Effector CD8-positive, alpha-beta T cell (primary cell): Measurements from ENCODE around the gene RSPO1.
"Not testable (repeated sequence)": the region's sequence is repeated elsewhere in the genome, so short reads cannot be mapped to it uniquely, and the experiment has no call there.

Source experiments
- DNase-seq: peaks from one replicate; lab custom pipeline; 2025; lab: John Stamatoyannopoulos, UW
- total RNA-seq, 4 experiments: gene quantifications; one replicate each; lab custom pipeline; 2026; lab: John Stamatoyannopoulos, UW

RSPO1 gene
- 0 reads per million in 4 experiments for total RNA-seq

DNA sequence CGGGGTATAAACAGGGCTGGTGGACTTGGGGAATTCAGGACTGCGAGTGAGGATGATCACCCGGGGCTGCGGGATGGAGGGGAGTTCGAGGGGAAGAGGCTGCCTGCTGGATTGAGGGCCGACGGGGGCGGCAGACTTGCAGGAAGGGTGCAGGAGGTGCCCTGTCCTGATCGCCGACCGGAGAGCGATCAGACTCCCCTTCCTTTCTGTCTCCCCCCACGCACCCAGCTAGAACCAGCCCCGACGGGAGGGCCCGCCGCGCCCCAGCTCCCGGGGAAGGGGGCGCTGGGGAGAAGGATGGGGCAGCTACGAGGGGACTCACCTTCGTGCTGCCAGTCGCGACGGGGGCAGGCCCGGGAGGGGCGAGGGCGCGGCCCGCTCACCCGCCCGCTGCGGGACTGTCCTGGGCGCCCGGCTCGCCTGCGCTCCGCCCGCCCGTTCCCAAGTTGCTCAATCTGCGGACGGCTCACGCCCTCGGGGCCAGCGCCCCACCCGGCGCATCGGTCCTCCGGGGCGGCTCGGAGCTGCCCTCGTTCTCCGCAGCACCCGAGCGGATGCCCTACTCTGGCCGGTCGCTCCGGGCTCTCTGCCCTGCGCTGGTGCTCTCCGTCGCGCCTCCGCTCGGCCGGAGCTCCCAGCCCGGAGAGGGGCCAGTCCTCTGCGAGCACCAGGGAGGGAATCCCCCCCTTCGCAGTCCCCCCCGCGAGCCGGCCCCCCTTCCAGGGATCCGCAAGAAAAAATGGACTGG is at the start of gene RSPO1:
RSPO1 (minus strand) TSS at position 649 of the 748 bp plus-strand sequence. CDS start 5,231 bp downstream, outside the sequence.
- no peak for DNase-seq

DNA sequence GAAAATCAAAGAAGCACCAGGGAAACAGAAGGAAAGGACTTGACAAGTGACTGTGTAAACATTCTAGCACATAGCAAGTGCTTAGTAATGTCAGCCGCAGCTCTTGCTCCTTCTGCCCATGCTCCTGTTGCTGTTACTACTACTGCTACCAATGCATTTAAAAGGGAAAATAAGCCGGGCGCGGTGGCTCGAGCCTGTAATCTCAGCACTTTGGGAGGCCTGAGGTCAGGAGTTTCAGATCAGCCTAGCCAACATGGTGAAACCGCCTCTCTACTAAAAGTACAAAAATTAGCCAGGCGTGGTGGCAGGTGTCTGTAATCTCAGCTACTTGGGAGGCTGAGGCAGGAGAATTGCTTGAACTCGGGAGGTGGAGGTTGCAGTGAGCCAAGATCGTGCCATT is 49.5 kb upstream of the RSPO1 start:
- DNase-seq = not testable (repeated sequence)

GRCh38 chr1:37682334-37682987 is 47.8 kb upstream of the RSPO1 start:
- peak; percentile 69 for DNase-seq

GRCh38 chr1:37680933-37681332 is 46.2 kb upstream of the RSPO1 start:
- no peak for DNase-seq

- DNase-seq = no peak
These were observed 43.1 kb upstream of the RSPO1 start for GRCh38 chr1:37677808-37678207.

DNA sequence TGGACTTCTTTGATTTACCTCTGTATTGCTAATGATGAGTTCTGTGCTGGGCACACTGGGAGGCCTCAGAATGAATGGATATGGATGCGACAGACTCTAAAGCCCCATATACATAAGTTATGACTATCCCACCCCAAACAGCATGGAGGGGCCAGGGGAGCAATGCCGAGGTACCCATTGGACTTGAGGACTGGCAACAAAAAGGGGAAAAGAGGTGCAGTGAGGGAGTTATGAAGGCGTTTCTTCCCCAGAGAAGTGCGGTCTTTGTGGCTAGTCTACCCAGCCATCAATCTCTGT is 42.4 kb upstream of the RSPO1 start:
- DNase-seq = no peak

DNA sequence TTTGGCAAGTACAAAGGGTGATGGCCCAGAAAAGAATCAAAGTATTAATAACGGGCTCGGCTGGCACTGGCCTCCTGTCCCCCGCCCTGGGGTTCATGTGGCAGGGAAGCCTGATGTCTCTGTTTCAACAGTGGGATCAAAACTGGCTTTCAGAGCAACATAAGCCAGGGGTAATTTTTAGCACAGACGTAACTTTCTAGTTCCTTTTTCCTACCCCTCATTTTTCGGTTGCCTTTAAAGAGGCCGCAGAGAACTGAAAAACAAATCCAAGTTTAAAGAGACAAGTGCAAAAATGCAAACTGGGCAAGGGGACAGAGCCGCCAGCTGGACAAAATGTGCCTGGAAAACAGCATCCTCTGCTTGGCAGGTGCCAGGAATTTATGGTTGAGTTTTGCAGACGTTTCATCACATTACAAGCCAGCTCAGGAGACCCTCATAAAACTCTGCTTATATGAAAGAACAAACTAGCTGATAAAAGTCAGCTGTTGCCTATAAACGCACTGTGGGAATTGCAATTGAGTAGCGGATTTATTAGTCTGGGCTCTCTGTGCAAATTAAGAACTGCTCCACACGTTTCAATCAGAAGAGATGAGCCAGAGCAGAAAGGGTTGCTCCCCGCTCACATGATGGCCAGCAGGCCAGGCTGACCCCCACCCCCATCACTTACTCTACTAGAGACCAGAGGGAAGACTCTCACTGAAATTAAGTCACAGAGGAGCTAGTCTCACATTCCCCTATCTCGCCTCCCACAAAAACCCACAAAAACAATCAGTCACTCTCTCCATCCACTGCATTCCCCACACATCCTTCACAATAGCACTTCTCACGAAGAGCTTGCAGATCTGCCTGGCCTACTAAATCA is 41.8 kb upstream of the RSPO1 start:
- no peak for DNase-seq

GRCh38 chr1:37673920-37674319 is 39.2 kb upstream of the RSPO1 start:
- DNase-seq = peak; percentile 29

GRCh38 chr1:37672136-37672870 is 37.6 kb upstream of the RSPO1 start:
- DNase-seq = no peak

- no peak for DNase-seq
These were observed 36.6 kb upstream of the RSPO1 start for GRCh38 chr1:37671261-37671660.

- DNase-seq = no peak
These were observed 35.4 kb upstream of the RSPO1 start for GRCh38 chr1:37670133-37670532.

DNA sequence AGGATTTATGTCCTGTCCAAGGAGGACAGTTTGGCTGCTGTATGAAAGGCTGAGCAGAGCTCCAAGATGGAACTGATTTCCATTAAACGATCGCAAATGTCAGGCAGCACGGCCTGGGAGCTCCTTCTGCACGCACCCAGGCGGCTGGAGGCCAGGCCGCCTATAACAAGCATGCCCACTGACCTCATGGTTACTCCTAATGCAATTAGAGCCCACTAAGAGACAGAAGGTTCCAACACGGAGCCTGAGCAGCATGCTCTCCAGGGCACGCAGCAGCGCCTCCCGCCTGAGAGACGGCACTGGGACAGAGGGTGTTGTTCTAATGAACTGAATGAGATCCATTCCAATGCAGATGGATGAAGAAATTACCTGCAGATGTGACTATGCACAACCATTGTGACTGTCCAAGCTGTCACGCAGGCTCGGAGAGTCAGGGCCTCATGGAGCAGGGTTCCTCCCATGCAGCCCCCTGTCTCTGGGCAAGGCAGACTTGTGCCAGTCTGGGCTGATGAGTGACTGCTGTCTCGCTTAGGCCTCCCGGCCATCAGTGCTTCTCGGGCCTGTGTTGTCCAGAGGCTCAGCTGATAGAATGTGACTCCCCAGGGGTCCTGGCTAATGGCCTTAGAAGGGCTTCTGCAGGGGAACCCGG is 32.5 kb upstream of the RSPO1 start:
- no peak for DNase-seq

DNA sequence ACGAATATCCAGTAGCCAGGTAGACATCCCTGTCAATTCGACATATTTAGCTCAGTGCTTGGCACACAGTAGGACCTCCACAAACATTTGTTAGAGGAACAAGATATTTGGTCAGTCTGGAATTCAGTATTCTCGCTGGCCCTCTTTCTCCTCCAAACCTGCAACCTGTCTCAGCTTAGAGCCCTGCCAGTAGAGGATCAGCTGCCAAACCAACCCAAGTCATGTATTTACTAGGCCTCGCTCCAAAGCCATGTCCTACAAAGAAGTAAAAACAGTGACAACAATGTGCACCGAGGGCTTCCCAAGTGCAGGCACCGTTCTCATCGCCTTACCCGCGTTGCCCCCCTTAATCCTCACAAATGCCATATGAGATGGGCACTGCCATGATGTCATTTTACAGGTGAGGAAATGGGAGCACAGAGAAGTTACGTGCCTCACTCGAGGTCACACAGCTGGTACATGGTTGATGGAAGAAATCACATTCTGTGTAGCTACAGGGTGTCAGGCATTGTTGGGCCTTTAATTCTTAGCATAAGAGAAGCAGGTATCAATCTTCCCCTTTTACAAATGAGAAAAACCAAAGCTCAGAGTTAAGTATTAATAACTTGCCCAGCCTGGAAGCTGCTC is 31.7 kb upstream of the RSPO1 start:
- no peak for DNase-seq

DNA sequence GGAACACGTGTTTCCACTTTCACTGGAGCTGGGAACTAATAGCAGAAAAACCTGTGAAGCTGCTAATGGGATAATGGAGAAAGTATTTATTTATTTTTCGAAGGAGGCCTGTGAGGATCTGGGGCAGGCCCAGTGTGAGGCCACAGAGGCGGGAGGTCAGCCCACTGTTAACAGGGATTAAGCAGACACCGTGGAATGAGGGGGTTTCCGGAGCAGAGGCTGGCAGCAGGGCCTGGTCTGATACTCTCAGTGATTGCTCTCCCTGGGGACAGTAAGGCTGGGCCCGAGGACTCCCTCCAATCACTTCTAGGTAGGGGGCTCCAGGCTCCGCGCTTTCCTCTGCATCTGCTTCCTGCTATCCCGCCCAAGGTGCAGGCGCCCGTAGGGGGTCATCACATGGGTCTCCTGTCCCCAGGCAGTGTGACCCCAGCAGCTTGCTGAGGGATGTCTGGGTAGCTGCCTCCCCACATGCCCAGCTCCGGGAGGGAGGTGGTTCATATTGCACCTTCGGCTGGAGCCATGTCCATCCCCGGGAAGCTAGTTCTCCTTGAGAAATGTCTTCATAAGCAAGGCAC is 28.8 kb upstream of the RSPO1 start:
- no peak for DNase-seq

DNA sequence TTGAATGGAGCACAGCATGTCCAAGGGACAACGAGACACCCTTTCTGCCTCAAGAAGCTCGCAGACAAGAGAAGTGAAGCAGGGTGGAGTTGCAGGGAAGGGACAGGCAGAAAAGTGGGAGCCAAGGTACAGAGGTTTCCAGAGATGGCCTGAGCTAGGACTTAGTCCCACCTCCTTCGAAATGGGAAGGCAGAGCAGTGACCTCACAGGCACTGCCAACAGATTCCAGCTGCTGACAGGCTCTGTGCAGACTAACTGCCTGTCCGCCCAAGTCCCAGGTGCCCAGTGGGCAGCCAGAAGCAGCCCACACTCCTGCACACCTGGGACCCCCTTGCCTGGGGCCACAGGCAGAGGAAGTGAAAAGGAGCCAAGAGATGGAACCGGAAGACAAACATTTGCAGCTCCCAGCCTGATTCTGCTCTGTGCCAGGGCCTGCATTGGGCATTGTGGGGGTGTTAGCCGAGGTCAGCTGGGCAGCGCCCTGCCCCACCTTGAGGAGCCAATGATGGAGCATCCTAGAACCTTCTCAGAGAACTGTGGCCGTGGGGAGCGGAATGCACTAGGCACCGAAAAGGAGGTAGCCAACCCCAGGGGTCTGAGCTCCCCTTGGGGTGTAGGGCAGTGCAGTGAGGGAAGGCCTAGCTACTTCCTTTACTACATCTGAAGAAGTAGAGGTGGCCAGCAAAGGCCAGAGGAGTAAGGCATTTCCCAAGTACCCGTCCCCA is 27.5 kb upstream of the RSPO1 start:
- no peak for DNase-seq

- no peak for DNase-seq
These were observed 26.7 kb upstream of the RSPO1 start for GRCh38 chr1:37661401-37661800.

DNA sequence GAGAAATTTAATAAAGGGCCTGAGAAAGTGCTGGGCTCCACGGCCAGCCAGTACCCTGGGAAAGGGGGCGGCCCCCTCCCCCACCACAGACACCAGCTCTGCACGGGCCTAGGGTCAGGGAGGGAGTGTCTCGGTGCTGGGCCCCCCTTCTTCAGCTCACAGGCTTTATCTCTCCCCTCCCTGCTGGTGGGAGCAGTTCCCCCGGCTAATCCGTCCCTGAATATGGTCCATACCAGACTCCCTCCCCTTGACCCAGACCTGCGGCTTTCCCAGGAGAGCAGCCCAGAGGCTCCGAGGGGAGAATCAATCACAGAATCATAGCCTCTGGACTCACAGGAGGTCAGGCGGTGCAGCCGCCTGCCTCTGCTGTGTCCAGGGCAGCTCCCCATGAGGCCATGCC is 26.0 kb upstream of the RSPO1 start:
- no peak for DNase-seq

DNA sequence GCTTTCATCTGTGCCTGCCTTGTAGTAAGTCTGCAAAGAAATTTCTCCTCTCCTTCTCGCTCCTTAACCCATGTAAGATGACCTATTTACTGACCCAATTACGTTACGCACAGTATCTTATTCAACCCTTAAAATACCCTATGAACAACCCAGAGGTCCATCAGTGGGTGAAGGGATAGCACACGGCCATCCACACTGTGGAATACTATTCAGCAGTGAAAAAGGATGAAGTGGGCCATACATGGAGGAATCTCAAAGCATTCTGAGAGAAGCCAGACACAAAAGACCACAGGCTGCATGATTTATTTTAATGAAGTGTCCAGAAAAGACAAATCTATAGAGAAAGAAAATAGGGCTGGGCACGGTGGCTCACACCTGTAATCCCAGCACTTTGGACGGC is 23.8 kb upstream of the RSPO1 start:
- DNase-seq = no peak

DNA sequence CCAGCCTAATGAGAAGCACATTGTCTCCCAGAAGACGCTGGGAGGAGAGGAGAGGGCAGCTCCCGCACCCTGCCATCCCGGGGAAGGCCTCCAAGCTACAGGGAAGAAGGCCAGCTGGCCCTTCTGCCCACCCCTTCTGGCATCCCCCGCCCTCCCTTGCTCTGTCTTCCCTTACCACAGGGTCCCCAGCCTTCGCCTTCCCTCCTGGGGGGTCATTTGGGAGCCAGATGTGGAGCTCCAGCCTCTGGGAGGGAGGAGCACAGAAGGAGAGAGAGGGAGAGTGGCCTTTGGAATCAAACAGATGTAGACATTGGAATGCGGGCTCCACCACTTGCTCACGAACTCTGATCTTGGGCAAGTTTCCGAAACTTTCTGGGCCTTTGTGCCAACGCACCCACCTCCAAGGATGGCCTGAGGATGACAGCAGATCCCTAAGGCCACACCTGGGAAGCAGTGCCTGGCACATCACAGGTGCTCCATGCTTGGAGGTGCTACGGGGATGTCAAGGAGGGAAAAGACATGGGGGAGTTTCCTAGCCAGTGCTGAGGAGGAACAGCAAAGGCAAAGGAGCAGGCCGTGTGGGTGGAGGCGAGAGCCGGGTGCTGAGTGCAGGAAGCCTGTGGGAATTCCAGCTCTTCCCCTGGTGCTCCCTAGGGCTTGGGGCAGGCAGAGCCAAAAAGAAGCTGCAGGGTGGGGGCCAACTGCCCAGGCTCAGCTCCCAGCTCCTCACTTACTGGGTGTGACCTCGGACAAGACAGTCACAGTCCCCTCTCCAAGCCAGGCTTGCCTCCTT is 23.1 kb upstream of the RSPO1 start:
- no peak for DNase-seq
